Stimulated activated CD4-positive, alpha-beta T cell treated with anti-CD3 and anti-CD28 coated beads, Interleukin-2, amount 100 ng/mL, for 4 hours (primary cell): Measurements from ENCODE around the gene TSLP.

Experiments
- DNase-seq: peaks from one replicate; pipeline ENCODE4 v3.0.0-alpha.2; 2020; ENCODE audit warnings: low read depth

Gene TSLP

DNA sequence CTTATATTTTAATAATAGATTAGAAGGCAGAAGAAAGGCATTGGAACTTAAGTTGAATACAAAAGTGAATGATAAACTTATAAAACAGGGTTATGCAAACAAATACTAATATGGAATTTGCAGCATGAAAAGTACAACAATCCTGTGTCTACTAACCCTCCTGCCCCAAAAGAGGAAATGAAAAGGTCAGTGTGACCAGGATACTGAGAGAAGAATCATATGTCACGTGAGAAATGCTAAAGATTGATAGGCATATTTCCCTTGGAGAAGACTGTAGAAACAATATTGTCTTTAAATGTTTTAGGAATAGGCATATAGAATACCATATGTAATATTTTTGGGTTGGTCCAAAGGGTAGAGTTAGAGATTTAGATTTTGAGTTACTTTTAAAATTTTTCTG is 24.5 kb downstream of the TSLP start:
- DNase-seq, result no peak

DNA sequence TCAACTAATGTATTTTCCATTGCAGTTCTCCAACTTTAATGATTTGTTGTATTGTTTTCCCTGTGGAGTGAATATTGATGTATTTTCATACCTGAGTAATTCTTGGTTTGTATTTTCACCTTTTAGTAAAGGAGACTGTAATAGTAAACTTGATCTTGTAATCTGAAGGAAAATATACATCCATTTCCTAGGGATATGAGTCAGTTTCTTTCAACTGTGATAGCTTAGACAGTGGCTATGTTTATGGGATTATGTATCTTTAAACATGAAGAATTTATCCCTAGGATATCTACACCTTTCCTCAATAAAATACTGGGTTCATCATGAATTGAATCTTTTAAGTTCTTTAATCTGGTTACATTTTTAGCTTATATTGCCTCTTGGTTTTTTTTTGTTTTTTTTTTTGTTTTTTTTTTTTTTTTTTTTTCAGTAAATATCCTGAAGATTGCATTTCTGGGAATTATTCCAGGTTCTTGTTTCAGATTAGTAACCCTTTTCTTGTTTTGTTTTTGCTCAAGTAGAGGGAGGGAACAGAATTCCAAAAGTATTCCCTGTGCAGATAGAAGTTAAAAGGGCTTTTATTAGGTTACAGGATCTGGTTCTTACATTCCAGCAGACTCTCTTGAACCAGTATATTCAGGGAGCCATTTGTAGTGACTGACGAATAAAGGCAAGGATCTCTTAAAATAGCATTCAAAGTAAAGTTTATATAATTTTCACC is 27.7 kb downstream of the TSLP start:
- DNase-seq, result no peak

DNA sequence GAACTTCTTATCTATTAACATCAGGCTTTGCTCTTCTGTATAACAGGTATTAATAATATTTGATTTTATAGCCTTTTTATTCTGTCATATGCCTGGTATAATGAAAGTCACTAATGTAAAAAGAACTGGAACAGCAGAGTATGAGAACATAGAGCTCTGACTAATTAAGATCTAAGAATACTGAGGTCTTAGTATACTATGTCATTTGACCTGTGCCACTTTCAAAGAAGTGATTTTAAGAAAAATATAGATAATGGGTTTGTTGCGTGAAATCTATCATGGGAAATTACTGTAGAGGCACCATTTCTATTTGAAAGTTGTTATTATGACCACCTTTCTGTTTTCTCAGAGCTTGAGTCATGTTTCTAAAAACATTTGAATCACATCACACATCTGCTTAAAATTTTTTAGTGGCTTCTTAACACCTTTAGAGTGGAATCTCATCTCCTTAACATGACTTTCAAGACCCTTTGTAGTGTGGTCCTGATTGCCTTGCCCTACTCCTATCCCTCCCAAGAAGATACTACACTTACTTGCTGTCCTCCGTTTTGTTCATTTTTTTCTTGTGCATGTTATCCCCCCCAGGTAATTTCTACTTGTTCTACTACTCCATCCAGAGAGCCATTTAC is 34.9 kb downstream of the TSLP start:
- DNase-seq, result no peak

DNA sequence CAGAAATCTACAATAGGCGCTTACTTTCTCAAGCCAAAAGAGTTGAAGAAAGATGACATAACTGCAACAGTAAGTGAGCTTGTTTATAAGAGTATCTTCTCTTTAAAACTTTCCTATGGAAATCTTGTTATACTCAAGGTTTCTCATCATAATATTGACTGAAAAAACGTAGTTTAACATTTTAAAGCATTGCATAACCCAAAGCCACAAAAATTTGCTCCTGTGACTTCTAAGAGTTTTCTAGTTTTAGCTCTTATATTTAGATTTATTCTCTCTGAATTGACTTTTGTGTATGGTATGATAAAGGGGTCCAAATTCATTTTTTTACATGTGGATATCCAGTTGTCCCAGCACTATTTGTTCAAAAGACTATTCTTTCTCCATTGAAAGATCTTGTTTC is 35.9 kb downstream of the TSLP start:
- no peak for DNase-seq

DNA sequence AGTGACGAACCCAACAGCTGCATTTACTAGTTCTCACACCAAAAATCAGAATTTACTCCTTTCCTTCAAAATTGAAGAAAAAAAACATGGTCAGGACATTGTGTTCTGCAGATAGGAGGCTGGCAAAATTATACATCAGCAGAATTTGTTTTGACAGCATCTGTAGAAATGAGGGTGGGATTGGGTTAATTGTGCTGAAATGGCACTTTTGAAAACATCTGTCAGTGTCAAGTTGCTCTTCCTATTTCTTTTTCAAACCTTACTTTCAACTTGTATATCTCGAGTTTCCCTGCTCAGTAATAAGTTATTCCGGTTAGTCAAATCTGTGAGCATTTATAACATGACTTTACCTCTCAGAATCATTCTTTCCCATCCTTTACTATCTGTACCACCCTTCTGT is 40.4 kb downstream of the TSLP start:
- DNase-seq, result no peak

DNA sequence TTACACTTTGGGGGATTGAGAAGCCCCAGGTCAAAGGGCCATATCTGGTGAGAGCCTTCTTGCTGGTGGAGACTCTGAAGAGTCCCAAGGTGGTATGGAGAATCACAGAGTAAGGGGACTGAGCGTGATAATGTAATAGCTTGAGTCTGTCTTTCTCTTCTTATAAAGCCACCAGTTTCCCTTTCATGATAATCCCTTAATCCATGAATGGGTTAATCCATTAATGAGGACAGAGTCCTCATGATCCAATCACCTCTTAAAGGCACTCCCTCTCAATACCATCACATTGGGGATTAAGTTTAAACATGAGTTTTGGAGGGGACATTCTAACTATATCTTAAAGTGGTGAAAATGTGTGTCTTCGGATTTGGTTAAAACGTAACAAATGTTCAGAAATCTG is 42.2 kb downstream of the TSLP start:
- no peak for DNase-seq

DNA sequence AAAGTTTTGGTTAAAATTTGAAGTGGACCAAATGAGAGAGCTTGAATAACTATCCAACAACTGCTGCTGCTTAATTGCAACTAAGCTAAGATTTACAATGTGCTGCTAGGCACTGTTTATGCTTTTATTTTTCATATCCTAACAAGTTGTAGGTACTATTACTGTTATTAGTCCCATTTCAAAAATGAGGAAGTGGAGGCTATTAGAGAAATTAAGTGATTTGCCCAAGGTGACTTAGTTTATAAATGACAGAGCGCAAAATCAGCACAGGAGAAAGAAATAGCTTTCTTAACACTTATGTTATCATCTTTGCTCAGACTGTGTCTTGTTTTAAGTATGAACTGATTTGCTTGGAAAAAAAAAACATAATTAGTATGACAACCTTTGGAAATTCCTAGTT is 43.7 kb downstream of the TSLP start:
- DNase-seq, result no peak

DNA sequence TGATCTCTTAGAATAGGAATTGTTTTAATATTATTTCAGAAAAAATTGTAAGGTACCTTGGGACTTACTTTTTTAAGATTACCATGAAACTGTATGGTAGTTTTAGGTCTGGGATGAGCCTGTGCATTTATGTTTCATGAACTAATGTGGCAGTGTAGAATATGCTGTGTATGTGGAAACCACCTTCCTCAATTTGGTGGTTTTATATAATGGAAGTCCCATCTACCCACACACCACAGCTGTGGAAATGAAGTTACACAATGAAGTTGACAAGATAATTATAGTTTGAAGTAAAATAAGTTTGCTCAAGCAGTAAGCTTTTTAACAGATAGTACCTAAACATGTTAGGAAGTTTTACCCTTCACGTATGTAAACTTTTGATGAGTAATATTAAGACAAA is 45.0 kb downstream of the TSLP start:
- DNase-seq, result no peak

DNA sequence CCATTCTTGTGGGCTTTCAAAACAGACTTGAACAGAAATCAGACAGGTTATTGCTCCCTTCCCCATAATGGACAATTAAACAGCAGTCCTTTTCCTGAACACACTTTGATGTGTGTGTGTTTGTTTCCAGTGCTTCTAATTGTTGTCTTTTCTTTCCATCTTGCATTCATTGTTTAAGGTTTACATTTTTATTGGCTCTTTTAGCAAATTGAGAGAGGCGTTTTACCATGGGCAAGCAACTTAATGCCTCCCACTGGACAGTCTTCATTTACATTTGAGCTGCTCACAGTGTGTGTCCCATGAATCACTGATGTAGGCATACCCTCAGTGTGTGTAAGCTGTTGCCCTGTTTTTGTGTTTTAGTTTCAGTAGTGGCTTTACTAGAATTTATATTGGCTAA is 45.6 kb downstream of the TSLP start:
- DNase-seq, result no peak

DNA sequence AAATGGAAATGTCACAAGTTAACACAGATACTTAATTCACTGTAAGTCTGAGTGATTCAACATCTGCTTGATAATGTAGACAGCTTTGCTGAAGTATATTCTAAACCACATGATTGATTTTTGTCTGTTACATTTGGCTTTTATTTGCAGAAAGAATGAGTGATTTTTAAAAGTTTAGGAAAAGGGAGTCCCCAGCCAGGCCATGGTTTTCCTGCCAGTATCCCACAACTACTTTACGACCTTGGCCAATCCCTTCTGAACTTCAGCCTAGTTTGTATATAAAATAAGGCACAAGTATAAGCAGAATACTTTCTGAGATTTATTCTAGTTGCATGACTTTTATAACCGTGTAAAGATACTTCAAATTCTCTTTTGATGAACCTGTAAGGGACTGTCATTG is 47.7 kb downstream of the TSLP start:
- no peak for DNase-seq

DNA sequence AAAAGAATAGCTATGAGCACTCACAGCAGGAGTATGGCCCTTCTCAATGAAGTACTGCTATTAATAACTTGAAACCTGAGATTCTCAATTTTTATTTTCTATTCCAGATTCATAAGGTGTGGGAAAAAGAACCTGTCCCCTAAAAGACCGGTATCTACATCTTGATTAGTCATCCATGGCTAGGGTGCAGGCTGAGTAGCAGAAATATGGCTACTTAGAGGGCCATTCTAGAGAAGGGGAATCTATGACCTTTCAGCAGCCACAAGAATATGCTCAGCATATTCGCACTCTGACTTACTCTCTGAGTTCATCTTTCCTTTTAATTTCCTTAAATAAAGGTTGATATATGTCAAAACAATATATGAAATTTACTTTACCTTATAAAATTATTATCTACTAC is 48.3 kb downstream of the TSLP start:
- DNase-seq, result no peak

DNA sequence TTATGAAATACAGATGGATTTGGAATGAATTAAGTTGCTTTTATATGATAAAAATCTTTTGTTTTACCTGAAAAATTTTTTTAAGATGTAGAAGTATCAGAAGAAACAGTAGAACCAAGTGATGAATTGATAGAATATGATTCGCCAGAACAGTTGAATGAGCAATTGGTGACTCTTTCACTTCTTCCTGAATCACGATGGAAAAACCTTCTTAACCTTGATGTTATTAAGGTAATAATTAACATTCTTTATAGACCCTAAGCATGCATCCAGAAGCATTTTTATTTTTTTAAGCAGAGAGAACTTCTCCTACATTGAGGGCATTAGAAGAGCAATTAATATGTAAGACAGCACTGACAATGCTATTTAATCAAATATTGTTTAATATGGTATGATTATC is 49.4 kb downstream of the TSLP start:
- no peak for DNase-seq

DNA sequence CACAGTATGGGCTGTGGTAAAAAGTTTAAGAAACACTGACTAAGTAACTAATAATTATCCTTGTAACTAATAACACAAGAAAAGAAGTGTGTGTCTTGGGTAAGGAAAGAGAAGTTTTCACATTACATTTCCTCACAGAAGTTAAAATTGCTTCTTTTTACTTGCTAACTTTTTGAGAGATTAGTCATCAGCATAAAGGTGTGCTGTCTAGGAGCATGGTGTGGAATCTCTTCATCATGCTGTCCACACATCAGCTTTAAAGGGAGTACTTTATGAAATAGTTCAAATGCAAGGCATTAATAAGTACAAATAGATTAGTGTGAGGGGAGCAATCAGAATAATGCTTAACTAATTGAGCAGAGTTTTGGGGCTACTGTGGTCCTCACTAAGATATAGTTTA is 50.4 kb downstream of the TSLP start:
- DNase-seq, result no peak

DNA sequence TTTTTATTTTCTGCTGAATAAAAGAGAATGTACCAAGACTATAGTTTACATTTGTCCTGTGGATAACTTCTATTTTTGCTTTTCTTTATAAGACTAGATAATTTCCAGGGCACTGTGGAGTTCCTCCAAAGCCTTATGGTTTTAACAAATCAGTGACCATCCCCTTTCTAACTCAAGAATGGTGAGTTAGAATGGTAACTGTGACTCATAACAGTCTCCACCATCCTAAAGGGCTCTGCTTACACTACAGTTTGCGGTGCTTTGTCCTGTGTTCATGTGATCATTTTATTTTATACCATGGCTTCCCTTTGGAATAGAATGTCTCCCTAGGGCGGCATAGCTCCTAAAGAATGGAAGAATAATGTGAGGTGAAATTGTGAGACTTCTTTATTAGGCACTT is 50.9 kb downstream of the TSLP start:
- DNase-seq, result no peak

DNA sequence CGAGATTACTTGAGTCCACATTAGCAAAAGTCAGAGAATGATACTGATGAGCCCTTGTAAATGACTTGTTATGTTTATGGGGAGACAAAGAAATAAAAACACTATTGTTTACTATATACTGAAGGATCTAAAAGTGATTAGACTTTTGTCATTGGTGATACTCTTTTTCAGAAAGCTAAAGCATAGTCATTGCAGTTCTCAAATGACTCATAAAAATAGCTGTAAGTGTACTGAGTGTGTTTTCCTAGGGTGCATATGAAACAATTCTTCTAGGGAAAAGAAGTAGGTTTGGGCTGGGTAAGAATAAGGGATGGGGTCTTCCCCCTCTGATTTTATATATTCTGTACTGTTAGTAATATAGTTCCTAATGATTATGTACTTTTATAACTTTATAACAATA is 53.3 kb downstream of the TSLP start:
- DNase-seq, result no peak

DNA sequence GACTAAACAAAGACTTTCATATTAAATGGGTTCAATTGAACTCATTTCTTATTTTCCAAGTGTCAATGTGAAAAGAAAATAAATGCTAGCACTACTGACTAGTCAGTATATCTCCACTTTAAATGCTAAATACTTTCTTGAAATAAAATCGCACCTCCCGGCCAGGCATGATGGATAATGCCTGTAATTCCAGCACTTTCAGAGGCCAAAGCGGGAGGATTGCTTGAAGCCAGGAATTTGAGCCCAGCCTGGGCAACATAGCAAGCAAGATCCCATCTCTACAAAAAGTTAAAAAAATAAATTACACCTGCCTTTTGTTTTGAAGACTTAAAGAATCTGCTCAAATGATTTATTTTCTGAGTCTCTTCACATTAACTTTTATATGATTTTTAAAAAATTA is 55.4 kb downstream of the TSLP start:
- DNase-seq, result no peak
